Measurements from ENCODE around the gene TRIM66.
A peak's percentile ranks its signal among the peaks of the same experiment; 100 is the strongest.

TRIM66 gene

GRCh38 chr11:8682303-8683114, at the start of gene TRIM66, which contains the start of gene RPL27A:
TRIM66 (minus strand) TSS chr11:8682665; CDS start chr11:8672274, 10,391 bp downstream.
RPL27A (plus strand) TSS chr11:8682792; CDS start chr11:8682814, 22 bp downstream.
- DNase-seq, result peak; percentile 96

DNA sequence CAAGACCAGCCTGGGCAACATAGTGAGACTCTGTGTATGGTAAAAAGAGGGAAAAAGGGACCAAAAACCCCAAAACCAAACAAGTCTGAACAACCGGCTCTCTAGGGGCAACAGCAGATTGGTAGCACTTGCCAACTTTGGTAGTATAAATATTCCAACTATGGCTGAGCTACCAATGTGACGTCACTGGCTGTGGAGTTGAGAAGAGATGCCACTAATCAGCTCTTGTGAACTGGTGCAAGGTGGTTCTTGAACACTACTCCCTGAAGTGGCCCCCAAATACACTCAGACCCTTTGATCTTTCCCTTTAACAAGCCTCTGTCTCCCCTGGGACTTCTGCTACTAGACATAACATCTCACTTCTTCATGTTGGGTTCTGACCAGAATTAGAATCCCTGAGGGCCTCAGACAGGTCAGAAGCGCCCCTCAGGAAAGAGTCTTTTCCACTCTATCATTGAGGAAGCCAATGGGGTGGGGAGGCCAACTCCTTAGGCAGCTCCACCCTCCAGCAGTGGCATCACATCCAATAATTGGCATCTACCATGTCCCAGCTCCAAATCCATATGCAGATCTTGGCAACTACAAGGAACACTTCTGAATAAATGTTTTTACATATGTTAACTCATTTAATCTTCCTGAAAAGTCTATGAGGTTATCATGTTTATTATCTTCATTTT, 49.3 kb upstream of the TRIM66 start:
- DNase-seq, result no peak

DNA sequence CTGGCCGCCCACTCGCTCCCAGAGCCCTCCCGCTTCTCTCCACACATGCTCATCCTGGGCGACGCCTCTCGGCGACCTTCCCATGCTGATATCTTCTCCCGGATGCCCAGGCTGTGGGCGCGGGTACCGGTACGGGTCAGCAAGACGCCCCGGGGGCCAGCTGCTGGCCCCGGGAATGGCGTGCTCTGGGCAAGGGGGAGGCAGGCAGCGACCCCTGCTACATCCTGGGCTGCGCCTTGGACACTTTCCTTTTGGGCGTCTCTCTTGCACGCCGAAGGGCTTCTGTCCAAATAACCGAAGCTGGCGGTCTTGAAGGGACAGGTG, 48.2 kb upstream of the TRIM66 start:
- DNase-seq, result no peak

DNA sequence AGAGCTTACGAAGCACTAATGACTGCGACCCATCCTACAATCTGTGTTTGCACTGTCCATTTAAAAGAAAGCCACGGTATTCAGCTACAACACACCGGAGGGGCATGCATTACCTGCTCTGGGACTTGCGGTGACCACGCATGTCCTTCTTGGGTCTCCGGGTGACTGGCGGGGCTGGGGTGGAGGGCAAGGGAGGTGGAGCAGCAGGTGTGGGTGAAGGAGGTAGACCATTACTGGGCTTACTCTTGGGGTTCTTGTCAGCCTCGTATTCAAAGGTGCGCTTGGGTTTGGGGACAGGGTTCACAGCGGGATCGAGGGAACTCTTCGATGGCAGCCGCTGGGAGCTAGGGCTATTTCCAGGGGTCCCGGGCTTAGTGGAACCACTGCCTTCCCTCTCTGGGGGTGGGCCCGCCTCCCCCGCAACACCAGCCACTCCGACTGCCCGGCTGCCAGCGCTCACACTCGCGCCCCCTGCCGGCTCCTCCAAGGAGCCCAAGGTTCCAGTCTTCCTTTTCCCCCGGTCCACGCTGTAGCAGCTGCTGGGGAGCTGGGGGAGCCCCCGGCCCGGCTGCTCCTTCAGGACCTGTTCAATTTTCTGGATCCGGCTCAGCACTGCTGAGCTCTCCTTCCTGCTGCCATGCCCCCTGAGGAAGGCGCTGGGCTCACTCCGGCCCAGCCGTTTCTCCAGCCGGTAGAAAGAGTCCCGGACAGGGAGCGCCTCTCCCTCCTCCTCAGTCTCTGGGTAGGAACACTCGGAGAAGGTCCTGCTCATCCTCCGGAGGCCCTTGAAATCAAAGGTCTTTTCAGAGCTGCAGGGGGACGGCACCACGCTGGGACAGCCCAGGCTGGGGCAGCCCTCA, 47.6 kb upstream of the TRIM66 start:
- DNase-seq, result no peak

GRCh38 chr11:8729067-8729466, 46.6 kb upstream of the TRIM66 start:
- DNase-seq, result no peak

- DNase-seq, result no peak
Observed at GRCh38 chr11:8728563-8728962, 46.1 kb upstream of the TRIM66 start.

GRCh38 chr11:8726395-8726794, 43.9 kb upstream of the TRIM66 start:
- DNase-seq, result no peak

DNA sequence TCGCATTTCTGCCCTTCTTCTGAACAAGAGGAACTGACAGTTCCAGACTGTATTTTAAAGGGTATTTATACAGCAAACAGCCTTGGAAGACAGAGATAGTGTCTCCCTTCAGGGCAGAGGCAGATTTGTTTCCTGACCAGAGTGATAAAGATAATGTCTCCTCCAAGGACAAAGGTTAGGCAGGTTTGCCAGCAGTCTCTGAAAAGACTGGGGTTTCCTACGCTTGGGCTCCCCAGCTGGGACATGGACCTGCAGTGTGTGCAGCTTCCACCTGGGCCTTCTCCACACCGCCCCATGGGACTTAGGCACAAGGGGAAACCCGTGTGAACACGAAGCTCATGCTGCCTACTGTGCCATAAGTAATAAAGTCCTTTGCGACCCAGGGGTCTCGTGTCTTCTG, 42.2 kb upstream of the TRIM66 start:
- DNase-seq, result no peak

GRCh38 chr11:8723711-8724110, 41.2 kb upstream of the TRIM66 start:
- DNase-seq, result no peak

GRCh38 chr11:8722809-8723208, 40.3 kb upstream of the TRIM66 start:
- DNase-seq, result no peak

DNA sequence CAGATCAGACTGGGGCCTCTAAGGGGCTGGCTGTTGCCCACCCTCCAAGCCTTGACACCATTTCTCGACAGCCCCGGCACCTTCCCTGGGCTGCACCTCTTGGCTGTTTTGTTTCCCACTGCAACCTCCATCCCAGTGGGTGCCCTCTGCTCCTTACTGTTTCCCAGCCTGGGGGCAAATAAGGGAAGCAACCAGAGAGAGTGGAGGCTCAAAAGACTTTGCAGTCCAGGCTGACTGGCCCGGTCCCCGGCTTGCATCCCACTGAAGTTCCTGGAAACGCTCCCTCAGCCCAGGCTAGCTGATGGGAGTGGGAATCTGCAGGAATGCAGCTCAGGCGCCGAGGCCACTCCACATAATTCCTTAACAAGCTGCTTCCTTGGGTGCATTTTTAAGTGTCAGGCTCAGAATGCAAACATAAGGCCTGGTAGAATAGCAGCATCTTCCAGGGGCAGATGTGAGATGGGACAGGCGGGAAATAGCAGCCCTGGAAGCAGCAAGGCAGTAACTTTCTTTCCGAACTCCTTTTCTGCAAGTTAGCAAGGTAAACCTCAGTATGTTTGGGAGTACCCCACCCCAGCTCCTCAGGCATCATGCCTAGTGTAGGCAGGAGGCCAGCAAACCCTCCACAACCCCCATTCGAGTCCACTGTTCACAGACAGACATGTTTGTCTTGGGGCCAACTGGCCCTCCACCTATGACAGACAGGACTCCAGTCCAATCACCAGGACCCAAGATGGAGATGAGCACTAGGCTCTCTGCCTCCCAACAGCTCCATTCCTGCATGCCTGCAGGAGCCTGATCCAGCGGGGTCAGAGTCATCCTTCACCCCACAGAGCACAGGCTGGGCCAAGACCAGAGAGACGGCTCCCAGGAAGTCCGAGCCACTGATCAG, 39.4 kb upstream of the TRIM66 start:
- no peak for DNase-seq

GRCh38 chr11:8720868-8721608, 38.6 kb upstream of the TRIM66 start:
- DNase-seq, result peak; percentile 30

GRCh38 chr11:8720352-8720751, 37.9 kb upstream of the TRIM66 start:
- no peak for DNase-seq

GRCh38 chr11:8719721-8720120, 37.3 kb upstream of the TRIM66 start:
- no peak for DNase-seq

- no peak for DNase-seq
Observed at GRCh38 chr11:8719211-8719649, 36.8 kb upstream of the TRIM66 start.

- no peak for DNase-seq
Observed at GRCh38 chr11:8717876-8718753, 35.6 kb upstream of the TRIM66 start.

DNA sequence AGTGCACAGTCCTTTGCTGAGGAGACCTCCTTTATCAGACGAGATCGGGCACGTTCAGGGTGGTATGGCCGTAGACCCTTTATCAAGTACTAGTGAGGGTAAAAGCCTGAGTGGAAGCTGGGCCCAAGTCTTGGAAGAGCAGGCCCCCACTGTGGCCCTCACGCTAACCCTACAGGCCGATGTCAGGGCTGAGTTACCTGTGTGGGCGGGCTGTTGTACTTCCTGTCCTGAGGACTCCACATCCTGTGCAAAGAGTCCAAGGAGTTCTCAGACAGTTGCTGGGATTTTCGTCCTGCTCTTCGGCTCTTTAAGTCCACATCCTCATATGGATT, 35.0 kb upstream of the TRIM66 start:
- no peak for DNase-seq

GRCh38 chr11:8715501-8715900, 33.0 kb upstream of the TRIM66 start:
- no peak for DNase-seq

DNA sequence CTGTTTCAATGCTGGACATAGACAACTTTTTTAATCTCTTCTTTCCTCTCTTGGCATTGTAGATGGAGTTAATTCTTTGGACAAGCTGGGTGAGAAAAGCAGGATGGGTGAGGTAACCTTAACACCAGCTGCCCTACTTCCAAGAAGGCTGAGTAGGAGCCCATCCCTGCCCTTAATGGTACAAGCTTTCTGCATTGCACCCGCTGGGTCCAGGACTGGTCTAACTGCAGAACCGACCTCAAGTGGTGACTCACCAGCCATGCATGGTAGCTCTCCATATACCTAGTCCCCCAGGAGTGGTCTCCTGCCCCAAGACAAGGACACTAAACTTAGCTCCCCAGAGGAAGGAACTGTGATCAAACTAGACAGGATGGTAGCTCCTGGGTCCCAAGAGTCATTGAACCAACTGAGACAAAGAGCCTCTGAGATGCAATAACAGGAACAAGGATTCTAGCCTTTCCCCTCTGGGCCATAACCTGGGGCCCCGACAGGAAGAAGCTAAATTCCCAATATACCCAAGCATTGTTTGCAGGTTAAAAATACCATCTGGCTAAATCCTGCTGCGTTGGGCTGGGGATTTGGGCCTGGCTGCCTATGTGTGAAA, 32.3 kb upstream of the TRIM66 start:
- DNase-seq, result no peak

- no peak for DNase-seq
Observed at GRCh38 chr11:8713760-8714454, 31.4 kb upstream of the TRIM66 start.
